ENCODE measurements around the gene TGM2. TPM values are rescaled to one million over a fixed set of nuclear protein-coding genes. Genes with fewer than 3 reads are reported as not detected.
"Not testable (repeated sequence)": the region's sequence is repeated elsewhere in the genome, so short reads cannot be mapped to it uniquely, and the experiment has no call there.

TGM2 gene
- total RNA-seq, 3 donors from 2014 or later, result 0.52 to 0.71 (median 0.63) TPM

- ATAC-seq, result no peak
- Mint-ChIP-seq H3K4me1 (ENCODE audit: low read depth) (no peaks in the 10 kb centered on the region), H3K9me3 (no peaks in the 10 kb centered on the region), H3K36me3 (ENCODE audit: insufficient read depth) (no peaks in the 10 kb centered on the region), H3K27me3 (ENCODE audit: low read depth) (no peaks in the 10 kb centered on the region), H3K4me3 (no peak overlapping the region)
- DNase-seq, result no peak
Observed at GRCh38 chr20:38111366-38112232, 53.5 kb downstream of the TGM2 start.

GRCh38 chr20:38110525-38111178 lies 54.4 kb downstream of the TGM2 start:
- no peak for DNase-seq
- no peaks in the 10 kb centered on the region for H3K36me3 Mint-ChIP-seq (ENCODE audit: insufficient read depth)
- no peaks in the 10 kb centered on the region for H3K4me1 Mint-ChIP-seq (ENCODE audit: low read depth)
- H3K4me3 Mint-ChIP-seq, result no peak overlapping the region
- H3K9me3 Mint-ChIP-seq, result no peaks in the 10 kb centered on the region
- no peaks in the 10 kb centered on the region for H3K27me3 Mint-ChIP-seq (ENCODE audit: low read depth)
- ATAC-seq, result no peak

- DNase-seq, result no peak
- H3K27me3 Mint-ChIP-seq (ENCODE audit: low read depth), result no peaks in the 10 kb centered on the region
- H3K4me3 Mint-ChIP-seq, result no peak overlapping the region
- no peaks in the 10 kb centered on the region for H3K9me3 Mint-ChIP-seq
- H3K4me1 Mint-ChIP-seq (ENCODE audit: low read depth), result no peaks in the 10 kb centered on the region
- no peaks in the 10 kb centered on the region for H3K36me3 Mint-ChIP-seq (ENCODE audit: insufficient read depth)
- ATAC-seq, result no peak
Observed at GRCh38 chr20:38109591-38110524, 55.2 kb downstream of the TGM2 start.

- Mint-ChIP-seq H3K4me3 (no peak overlapping the region), H3K36me3 (ENCODE audit: insufficient read depth) (no peaks in the 10 kb centered on the region), H3K27me3 (ENCODE audit: low read depth) (no peaks in the 10 kb centered on the region), H3K9me3 (no peaks in the 10 kb centered on the region), H3K4me1 (ENCODE audit: low read depth) (no peaks in the 10 kb centered on the region)
- ATAC-seq (no peak), DNase-seq (no peak)
Observed at GRCh38 chr20:38108986-38109541, 56.0 kb downstream of the TGM2 start.

GRCh38 chr20:38108438-38108985 lies 56.6 kb downstream of the TGM2 start:
- Mint-ChIP-seq H3K27me3 (ENCODE audit: low read depth) (no peaks in the 10 kb centered on the region), H3K9me3 (no peaks in the 10 kb centered on the region), H3K4me1 (ENCODE audit: low read depth) (no peaks in the 10 kb centered on the region), H3K4me3 (no peak overlapping the region), H3K36me3 (ENCODE audit: insufficient read depth) (no peaks in the 10 kb centered on the region)
- ATAC-seq, result no peak
- no peak for DNase-seq

- not testable (repeated sequence) for H3K36me3 Mint-ChIP-seq (ENCODE audit: insufficient read depth); H3K9me3 Mint-ChIP-seq; H3K4me1 Mint-ChIP-seq (ENCODE audit: low read depth); DNase-seq; ATAC-seq; H3K4me3 Mint-ChIP-seq; H3K27me3 Mint-ChIP-seq (ENCODE audit: low read depth)
Observed at GRCh38 chr20:38107916-38108315, 57.2 kb downstream of the TGM2 start.

- not testable (repeated sequence) for DNase-seq; H3K9me3 Mint-ChIP-seq; H3K27me3 Mint-ChIP-seq (ENCODE audit: low read depth); H3K36me3 Mint-ChIP-seq (ENCODE audit: insufficient read depth); ATAC-seq; H3K4me3 Mint-ChIP-seq; H3K4me1 Mint-ChIP-seq (ENCODE audit: low read depth)
Observed at GRCh38 chr20:38107386-38107785, 57.7 kb downstream of the TGM2 start.

GRCh38 chr20:38106461-38106860 lies 58.6 kb downstream of the TGM2 start:
- H3K27me3 Mint-ChIP-seq (ENCODE audit: low read depth), result no peaks in the 10 kb centered on the region
- H3K4me3 Mint-ChIP-seq, result no peak overlapping the region
- no peaks in the 10 kb centered on the region for H3K9me3 Mint-ChIP-seq
- H3K36me3 Mint-ChIP-seq (ENCODE audit: insufficient read depth), result no peaks in the 10 kb centered on the region
- DNase-seq (no peak), ATAC-seq (no peak)
- H3K4me1 Mint-ChIP-seq (ENCODE audit: low read depth), result no peaks in the 10 kb centered on the region

GRCh38 chr20:38104285-38104684 lies 60.8 kb downstream of the TGM2 start:
- no peak for ATAC-seq
- H3K27me3 Mint-ChIP-seq (ENCODE audit: low read depth), result no peaks in the 10 kb centered on the region
- peaks cover 6% of the 10 kb centered on the region for H3K36me3 Mint-ChIP-seq (ENCODE audit: insufficient read depth)
- no peak overlapping the region for H3K4me3 Mint-ChIP-seq
- peaks cover 14% of the 10 kb centered on the region for H3K9me3 Mint-ChIP-seq
- no peak for DNase-seq
- H3K4me1 Mint-ChIP-seq (ENCODE audit: low read depth), result no peaks in the 10 kb centered on the region

- peaks cover 14% of the 10 kb centered on the region for H3K9me3 Mint-ChIP-seq
- not testable (repeated sequence) for H3K4me3 Mint-ChIP-seq; ATAC-seq; H3K4me1 Mint-ChIP-seq (ENCODE audit: low read depth); H3K27me3 Mint-ChIP-seq (ENCODE audit: low read depth); DNase-seq; H3K36me3 Mint-ChIP-seq (ENCODE audit: insufficient read depth)
Observed at GRCh38 chr20:38102206-38102605, 62.9 kb downstream of the TGM2 start.

- DNase-seq, result no peak
- Mint-ChIP-seq H3K9me3 (peaks cover 14% of the 10 kb centered on the region), H3K36me3 (ENCODE audit: insufficient read depth) (peaks cover 6% of the 10 kb centered on the region), H3K4me1 (ENCODE audit: low read depth) (peaks cover 13% of the 10 kb centered on the region), H3K27me3 (ENCODE audit: low read depth) (no peaks in the 10 kb centered on the region), H3K4me3 (no peak overlapping the region)
- no peak for ATAC-seq
Observed at GRCh38 chr20:38098952-38099351, 66.1 kb downstream of the TGM2 start.

GRCh38 chr20:38095017-38095686 lies 69.9 kb downstream of the TGM2 start:
- H3K9me3 Mint-ChIP-seq, result peaks cover 7% of the 10 kb centered on the region
- H3K36me3 Mint-ChIP-seq (ENCODE audit: insufficient read depth), result peaks cover 4% of the 10 kb centered on the region
- H3K4me1 Mint-ChIP-seq (ENCODE audit: low read depth), result peaks cover 36% of the 10 kb centered on the region
- ATAC-seq (no peak), DNase-seq (no peak)
- no peak overlapping the region for H3K4me3 Mint-ChIP-seq
- no peaks in the 10 kb centered on the region for H3K27me3 Mint-ChIP-seq (ENCODE audit: low read depth)

GRCh38 chr20:38094373-38094891 lies 70.6 kb downstream of the TGM2 start:
- H3K4me1 Mint-ChIP-seq (ENCODE audit: low read depth), result peaks cover 36% of the 10 kb centered on the region
- DNase-seq (peak; percentile 15), ATAC-seq (peak; percentile 67 to 90)
- H3K4me3 Mint-ChIP-seq, result no peak overlapping the region
- no peaks in the 10 kb centered on the region for H3K27me3 Mint-ChIP-seq (ENCODE audit: low read depth)
- peaks cover 8% of the 10 kb centered on the region for H3K36me3 Mint-ChIP-seq (ENCODE audit: insufficient read depth)
- peaks cover under 1% of the 10 kb centered on the region for H3K9me3 Mint-ChIP-seq
